Fibroblast of pulmonary artery (primary cell): Measurements from ENCODE around the gene IGLON5.

Experiments
- DNase-seq: peaks from one replicate; pipeline ENCODE4 v3.0.0-alpha.2; 2010; ENCODE audit warnings: low read depth
- H3K4me3 ChIP-seq: replicated peaks from 2 replicates; pipeline ENCODE4 v1.5.1; 2011; ENCODE audit warnings: low read depth, mild to moderate bottlenecking, control low read depth, low read length, moderate library complexity
- CTCF ChIP-seq: IDR thresholded peaks from 2 replicates; pipeline ENCODE4 v1.5.1; 2011; ENCODE audit warnings: mild to moderate bottlenecking, control low read depth, low read length, inconsistent platforms; ENCODE audit errors: missing control alignments

The IGLON5 gene

GRCh38 chr19:51294977-51295375 lies 16.5 kb upstream of the IGLON5 start:
- no peak for DNase-seq

GRCh38 chr19:51295382-51296126 lies 15.9 kb upstream of the IGLON5 start:
- no peak overlapping the region for H3K4me3 ChIP-seq
- no peak for DNase-seq
- TF ChIP-seq CTCF = no peak

More at GRCh38 chr19:51294977-51295375, 16.5 kb upstream of the IGLON5 start:
- TF ChIP-seq CTCF = no peak
- no peak overlapping the region for H3K4me3 ChIP-seq

GRCh38 chr19:51296336-51297093 lies 14.9 kb upstream of the IGLON5 start:
- DNase-seq = no peak
- no peak overlapping the region for H3K4me3 ChIP-seq
- no peak for TF ChIP-seq CTCF

GRCh38 chr19:51297406-51297805 lies 14.0 kb upstream of the IGLON5 start:
- no peak for TF ChIP-seq CTCF
- DNase-seq = no peak
- H3K4me3 ChIP-seq = no peak overlapping the region

- no peak overlapping the region for H3K4me3 ChIP-seq
- TF ChIP-seq CTCF = no peak
- DNase-seq = no peak
These were observed 10.2 kb upstream of the IGLON5 start for GRCh38 chr19:51301266-51301665.

GRCh38 chr19:51305479-51305878 lies 6.0 kb upstream of the IGLON5 start:
- no peak for DNase-seq
- no peak overlapping the region for H3K4me3 ChIP-seq
- TF ChIP-seq CTCF = no peak
